HG02588 (cell line): Measurements from ENCODE around the gene ZNF837.
A peak's percentile ranks its signal among the peaks of the same experiment; 100 is the strongest.
"Not testable (repeated sequence)": the region's sequence is repeated elsewhere in the genome, so short reads cannot be mapped to it uniquely, and the experiment has no call there.

Source experiments
- ATAC-seq: cut with Tn5 transposase; IDR thresholded peaks from one replicate; pipeline ENCODE4 v1.9.1; 2021; ENCODE audit warnings: mild to moderate bottlenecking, moderate library complexity; ENCODE audit not compliant: unreplicated experiment

The ZNF837 gene

GRCh38 chr19:58396691-58397532 lies 16.1 kb upstream of the ZNF837 start:
- ATAC-seq = no peak

GRCh38 chr19:58395979-58396627 lies 15.3 kb upstream of the ZNF837 start:
- no peak for ATAC-seq

- ATAC-seq = no peak
These were observed 14.6 kb upstream of the ZNF837 start, which contains the start of gene RNF225 for GRCh38 chr19:58395220-58395978. TSS of gene RNF225 (plus strand) at chr19:58395656. CDS start at chr19:58396090, 434 bp downstream.

- ATAC-seq = no peak
These were observed 14.0 kb upstream of the ZNF837 start for GRCh38 chr19:58394821-58395219.

GRCh38 chr19:58393725-58394033 lies 12.8 kb upstream of the ZNF837 start:
- no peak for ATAC-seq

- ATAC-seq = no peak
These were observed 12.3 kb upstream of the ZNF837 start for GRCh38 chr19:58392945-58393724.

- no peak for ATAC-seq
These were observed 7.3 kb upstream of the ZNF837 start for GRCh38 chr19:58388175-58388526.

GRCh38 chr19:58387338-58388174 lies 6.7 kb upstream of the ZNF837 start:
- ATAC-seq = no peak

GRCh38 chr19:58386576-58387337 lies 5.9 kb upstream of the ZNF837 start, which contains the start of gene RPS5:
TSS of gene RPS5 (plus strand) at chr19:58387269. CDS start at chr19:58388138, 869 bp downstream.
- ATAC-seq = peak; percentile 77

- ATAC-seq = peak; percentile 5
These were observed 5.2 kb upstream of the ZNF837 start for GRCh38 chr19:58385891-58386575.

- no peak for ATAC-seq
These were observed 4.6 kb upstream of the ZNF837 start for GRCh38 chr19:58385313-58385890.

- no peak for ATAC-seq
These were observed 2.3 kb upstream of the ZNF837 start for GRCh38 chr19:58382997-58383603.

GRCh38 chr19:58381460-58382212 lies 806 bp upstream of the ZNF837 start:
- ATAC-seq = no peak

- ATAC-seq = no peak
These were observed 681 bp downstream of the ZNF837 start for GRCh38 chr19:58380037-58380661.

- ATAC-seq = no peak
These were observed 1.6 kb downstream of the ZNF837 start for GRCh38 chr19:58379246-58379645.

GRCh38 chr19:58376724-58377123 lies 4.1 kb downstream of the ZNF837 start:
- ATAC-seq = not testable (repeated sequence)

GRCh38 chr19:58374200-58374599 lies 6.6 kb downstream of the ZNF837 start:
- ATAC-seq = no peak
